Effector memory CD4-positive, alpha-beta T cell (primary cell): ENCODE results near the gene VAV1.
"Not testable (repeated sequence)": the region's sequence is repeated elsewhere in the genome, so short reads cannot be mapped to it uniquely, and the experiment has no call there.

Experiments
- DNase-seq, 3 donors: peaks; one replicate each; pipeline ENCODE4 v3.0.0-alpha.2; 2020
- H3K27ac ChIP-seq: 2 replicates; pipeline ENCODE4 v1.7.0; 2013; ENCODE audit warnings: mild to moderate bottlenecking, low read length, moderate library complexity; ENCODE audit not compliant: insufficient read depth, poor library complexity, severe bottlenecking
- H3K27me3 ChIP-seq: replicated peaks from 2 replicates; pipeline ENCODE4 v1.7.0; 2013; ENCODE audit warnings: mild to moderate bottlenecking, low read length; ENCODE audit not compliant: insufficient read depth, control insufficient read depth, poor library complexity, severe bottlenecking
- H3K36me3 ChIP-seq: 2 replicates; pipeline ENCODE4 v1.7.0; 2013; ENCODE audit warnings: mild to moderate bottlenecking, low read length, moderate library complexity; ENCODE audit not compliant: control insufficient read depth, insufficient read depth
- H3K4me1 ChIP-seq: 2 replicates; pipeline ENCODE4 v1.7.0; 2013; ENCODE audit warnings: low read length, mild to moderate bottlenecking; ENCODE audit not compliant: control insufficient read depth, insufficient read depth, poor library complexity, severe bottlenecking
- H3K4me3 ChIP-seq: 2 replicates; pipeline ENCODE4 v1.7.0; 2013; ENCODE audit warnings: low read length, low read depth, mild to moderate bottlenecking; ENCODE audit not compliant: insufficient read depth, poor library complexity, severe bottlenecking
- H3K9me3 ChIP-seq: 2 replicates; pipeline ENCODE4 v1.7.0; 2013; ENCODE audit warnings: mild to moderate bottlenecking, low read length, moderate library complexity; ENCODE audit not compliant: control insufficient read depth

VAV1 gene

DNA sequence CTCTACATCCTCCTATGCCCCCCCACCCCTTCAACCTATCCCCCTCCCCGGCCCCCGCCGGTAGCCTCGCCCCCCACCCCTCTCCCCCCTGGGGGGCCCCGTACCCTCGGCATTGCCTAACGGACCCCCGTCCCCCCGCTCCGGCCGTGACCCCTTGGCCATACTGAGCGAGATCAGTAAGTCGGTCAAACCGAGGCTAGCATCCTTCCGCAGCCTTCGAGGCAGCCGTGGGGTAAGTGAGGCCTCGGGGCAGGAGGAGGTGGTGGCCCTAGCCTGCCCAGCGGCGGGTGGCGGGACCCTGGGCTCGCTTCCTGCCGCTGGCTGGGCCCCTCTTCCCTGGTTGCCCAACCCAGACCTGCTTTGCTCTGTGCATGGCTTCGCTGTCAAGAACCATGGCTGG lies 26.5 kb upstream of the VAV1 start:
- Histone ChIP-seq H3K27ac (no peak overlapping the region), H3K27me3 (no peaks in the 10 kb centered on the region), H3K4me3 (no peak overlapping the region), H3K36me3 (peaks cover 42% of the 10 kb centered on the region), H3K4me1 (peaks cover 2% of the 10 kb centered on the region), H3K9me3 (no peaks in the 10 kb centered on the region)
- no peak for DNase-seq

DNA sequence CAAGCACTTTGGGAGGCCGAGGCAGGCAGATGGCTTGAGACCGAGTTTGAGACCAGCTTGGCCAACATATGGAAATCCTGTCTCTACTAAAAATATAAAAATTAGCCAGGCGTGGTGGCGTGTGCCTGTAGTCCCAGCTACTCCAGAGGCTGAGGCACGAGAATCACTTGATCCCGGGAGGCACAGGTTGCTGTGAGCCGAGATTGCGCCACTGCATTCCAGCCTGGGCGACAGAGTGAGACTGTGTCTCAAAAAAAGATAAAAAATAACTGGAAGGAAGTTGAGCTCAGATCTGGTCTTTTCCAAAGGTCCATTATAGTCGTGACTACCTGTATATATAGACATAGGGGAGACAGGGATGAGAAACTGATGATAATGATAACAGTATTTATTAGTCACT lies 24.0 kb upstream of the VAV1 start:
- not testable (repeated sequence) for H3K9me3 ChIP-seq, H3K27me3 ChIP-seq, H3K4me3 ChIP-seq, H3K4me1 ChIP-seq, H3K27ac ChIP-seq, DNase-seq
- peaks cover 60% of the 10 kb centered on the region for H3K36me3 ChIP-seq

DNA sequence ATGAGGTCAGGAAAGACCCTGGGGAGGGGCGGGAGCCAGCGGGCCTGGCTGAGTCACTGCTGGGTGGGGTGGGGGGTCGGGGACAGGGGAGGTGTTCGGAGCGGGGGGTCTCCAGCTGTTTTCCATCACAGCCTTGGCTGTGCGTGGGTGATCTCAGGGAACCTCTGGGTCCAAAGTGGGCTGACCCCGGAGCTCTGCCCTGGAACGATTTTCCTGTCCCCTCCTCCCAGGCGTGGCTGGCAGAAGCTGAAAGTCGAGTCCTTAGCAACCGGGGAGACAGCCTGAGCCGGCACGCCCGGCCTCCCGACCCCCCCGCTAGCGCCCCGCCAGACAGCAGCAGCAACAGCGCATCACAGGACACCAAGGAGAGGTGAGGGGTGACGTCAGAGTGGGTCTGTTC lies 22.4 kb upstream of the VAV1 start:
- Histone ChIP-seq H3K27ac (no peak overlapping the region), H3K4me3 (no peak overlapping the region), H3K9me3 (no peaks in the 10 kb centered on the region), H3K27me3 (no peaks in the 10 kb centered on the region), H3K4me1 (no peaks in the 10 kb centered on the region), H3K36me3 (peaks cover 73% of the 10 kb centered on the region)
- DNase-seq, result no peak

DNA sequence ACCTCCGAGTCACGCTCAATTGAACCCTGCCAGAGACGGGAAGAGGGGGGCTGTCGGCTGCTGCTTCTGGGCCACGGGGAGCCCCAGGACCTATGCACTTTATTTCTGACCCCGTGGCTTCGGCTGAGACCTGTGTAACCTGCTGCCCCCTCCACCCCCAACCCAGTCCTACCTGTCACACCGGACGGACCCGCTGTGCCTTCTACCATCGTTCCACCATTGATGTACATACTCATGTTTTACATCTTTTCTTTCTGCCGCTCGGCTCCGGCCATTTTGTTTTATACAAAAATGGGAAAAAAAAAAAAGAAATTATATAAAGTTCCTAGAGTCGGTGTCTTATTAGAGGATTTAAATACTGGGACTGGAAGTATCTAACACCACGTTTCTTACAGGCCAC lies 21.3 kb upstream of the VAV1 start:
- Histone ChIP-seq H3K27me3 (no peaks in the 10 kb centered on the region), H3K27ac (no peak overlapping the region), H3K36me3 (peaks cover 71% of the 10 kb centered on the region), H3K4me1 (no peaks in the 10 kb centered on the region), H3K4me3 (no peak overlapping the region), H3K9me3 (no peaks in the 10 kb centered on the region)
- DNase-seq, result no peak

DNA sequence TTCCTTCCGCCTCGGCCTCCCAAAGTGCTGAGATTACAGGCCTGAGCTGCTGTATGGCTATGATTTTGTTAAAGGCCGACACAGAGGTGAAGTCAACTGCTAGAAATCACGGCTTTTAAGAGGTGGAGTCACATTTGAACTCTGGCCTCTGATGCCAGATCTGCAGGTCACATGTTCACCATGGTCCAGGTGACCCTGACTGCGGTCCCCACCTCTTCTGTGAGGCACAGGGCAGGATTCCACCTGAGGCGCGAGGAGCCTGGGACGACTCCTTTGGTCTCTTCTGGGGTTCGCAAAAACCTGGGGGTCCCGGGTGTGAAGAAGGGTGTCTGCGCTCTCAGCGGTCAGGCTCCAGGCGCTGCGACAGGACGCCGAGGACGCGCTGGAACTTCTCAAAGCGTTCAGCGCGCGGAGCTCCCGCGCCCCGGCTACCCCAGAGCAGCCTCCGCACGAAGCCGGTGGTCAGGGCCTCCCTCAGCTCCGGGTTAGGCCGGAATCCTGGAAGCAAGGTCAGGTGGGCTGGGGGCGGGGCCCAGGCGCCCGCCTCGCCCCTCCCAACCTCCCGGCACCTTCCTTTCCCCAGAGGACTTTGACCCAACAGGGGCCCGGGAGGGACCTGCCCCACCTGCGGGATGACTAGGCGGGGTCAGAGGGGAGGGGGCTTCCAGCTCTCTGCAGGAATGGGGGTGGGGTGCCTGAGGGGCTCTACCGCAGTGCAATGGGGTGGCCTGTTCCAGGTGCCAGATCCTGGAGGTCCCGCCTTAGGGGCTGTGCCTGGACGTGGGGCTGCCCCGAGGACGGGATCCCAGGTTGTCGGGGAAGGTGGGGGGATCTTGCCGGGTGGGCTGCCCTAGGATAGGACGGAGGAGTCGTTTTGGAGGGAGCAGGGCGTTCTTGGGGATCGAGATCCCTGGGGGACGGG lies 20.0 kb upstream of the VAV1 start:
- no peaks in the 10 kb centered on the region for H3K4me1 ChIP-seq
- H3K9me3 ChIP-seq, result no peaks in the 10 kb centered on the region
- H3K4me3 ChIP-seq, result no peak overlapping the region
- no peak for DNase-seq
- H3K27ac ChIP-seq, result no peak overlapping the region
- no peaks in the 10 kb centered on the region for H3K27me3 ChIP-seq
- peaks cover 64% of the 10 kb centered on the region for H3K36me3 ChIP-seq

DNA sequence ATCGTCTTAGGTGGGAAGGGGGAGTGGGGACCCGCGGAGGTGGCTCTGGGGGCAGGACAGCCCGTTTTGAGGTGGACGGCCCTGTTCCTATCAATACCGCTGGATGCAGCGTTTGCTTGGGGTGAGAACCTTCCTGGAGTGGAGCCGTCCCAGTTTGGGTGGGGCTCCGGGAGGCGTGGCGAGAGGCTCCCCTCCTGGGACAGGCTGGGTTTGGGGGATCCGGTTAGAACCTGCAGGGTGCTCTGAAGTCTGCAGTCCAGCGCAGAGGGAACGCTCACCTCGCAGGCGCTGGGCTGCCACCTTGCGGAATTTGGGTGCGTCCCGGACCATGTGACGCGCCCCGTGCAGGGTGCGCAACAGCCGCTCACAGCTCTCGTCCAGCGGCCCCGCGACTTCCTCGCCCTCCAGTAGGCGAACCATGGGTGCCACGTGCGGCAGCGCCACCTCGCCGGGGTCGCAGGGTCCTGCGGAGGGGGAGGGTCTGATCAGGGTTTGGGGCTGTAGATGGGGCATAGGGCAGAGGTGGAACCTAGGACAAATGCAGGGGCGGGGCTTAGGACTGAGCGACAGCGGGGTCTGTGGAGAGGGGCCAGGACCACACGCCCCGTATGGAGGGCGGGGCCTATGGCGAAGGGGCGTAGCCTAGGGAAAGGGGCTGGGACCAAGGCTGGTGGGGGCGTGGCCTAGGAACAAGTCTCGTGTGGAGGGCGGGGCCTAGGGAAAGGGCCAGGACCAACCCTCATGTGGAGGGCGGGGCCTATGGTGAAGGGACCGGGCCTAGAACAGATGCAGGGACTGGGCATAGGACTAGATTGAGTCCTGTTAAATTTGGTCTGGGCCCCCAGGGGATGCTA lies 19.1 kb upstream of the VAV1 start:
- DNase-seq, result peak; percentile 59 to 73 (median 69)
- Histone ChIP-seq H3K4me3 (peak overlapping the region; percentile 34), H3K4me1 (no peaks in the 10 kb centered on the region), H3K9me3 (no peaks in the 10 kb centered on the region), H3K27me3 (no peaks in the 10 kb centered on the region), H3K36me3 (peaks cover 60% of the 10 kb centered on the region), H3K27ac (peak overlapping the region; percentile 42)

DNA sequence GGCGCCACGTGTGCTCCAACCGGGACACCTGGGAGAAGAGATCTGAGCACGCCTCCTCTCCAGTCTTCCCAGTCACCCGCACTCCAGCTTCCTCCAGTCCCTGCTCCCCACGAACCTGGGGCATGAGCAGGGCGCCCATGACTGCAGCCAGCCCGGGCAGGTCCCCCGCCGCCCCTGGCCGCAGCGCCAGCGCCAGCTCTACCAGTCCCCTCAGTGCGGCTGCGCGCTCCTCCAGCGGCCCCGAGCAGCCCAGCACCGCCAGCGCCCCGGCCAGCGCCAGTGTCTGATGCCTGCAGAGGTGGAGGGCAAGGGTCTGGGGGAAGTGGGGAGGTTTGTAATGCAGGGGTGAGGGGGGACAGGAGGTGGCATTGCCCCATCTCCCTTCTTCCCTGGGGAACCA lies 18.4 kb upstream of the VAV1 start:
- Histone ChIP-seq H3K27me3 (no peaks in the 10 kb centered on the region), H3K4me3 (no peak overlapping the region), H3K36me3 (peaks cover 63% of the 10 kb centered on the region)

DNA sequence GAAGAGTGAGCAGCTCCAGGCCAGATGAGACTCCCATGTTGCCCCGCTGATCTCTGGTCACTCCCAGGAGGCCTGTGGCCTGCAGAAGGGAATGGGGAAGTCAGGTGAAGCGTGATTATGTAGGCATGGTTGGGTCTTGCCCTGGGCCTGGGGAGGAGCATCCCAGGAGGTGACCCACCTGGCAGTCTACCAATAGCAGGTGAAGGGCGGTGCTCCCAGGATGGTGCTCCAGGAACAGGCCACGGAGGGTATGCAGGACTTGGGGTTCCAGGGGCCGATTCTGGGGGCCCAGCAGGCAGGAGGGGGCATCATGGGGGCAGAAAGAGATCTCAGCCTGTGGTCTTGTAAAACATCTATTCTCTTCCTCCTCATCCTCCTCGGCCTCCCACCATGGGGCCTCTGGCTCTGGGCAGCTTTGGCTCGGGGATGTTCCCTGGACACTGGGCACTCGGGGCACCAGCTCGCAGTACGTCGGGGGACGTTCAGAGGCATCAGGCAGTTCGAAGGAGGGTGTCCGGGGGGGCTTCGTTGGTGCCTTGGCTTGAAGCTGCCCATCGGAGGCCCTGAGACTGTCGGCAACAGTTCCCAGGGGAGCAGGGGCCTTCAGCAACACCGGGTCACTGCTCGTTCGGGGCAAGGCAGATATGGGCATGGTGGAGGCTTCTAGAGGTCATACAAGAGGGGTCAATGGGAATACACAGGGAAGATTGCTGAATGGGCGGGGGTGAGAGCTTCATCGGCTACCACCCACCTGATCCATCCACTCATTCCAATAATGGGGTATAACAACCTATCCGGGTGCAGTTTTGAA lies 17.6 kb upstream of the VAV1 start:
- Histone ChIP-seq H3K36me3 (peaks cover 65% of the 10 kb centered on the region), H3K9me3 (no peaks in the 10 kb centered on the region)

More for the DNA sequence above, 18.4 kb upstream of the VAV1 start:
- Histone ChIP-seq H3K27ac (no peak overlapping the region), H3K9me3 (no peaks in the 10 kb centered on the region), H3K4me1 (no peaks in the 10 kb centered on the region)
- no peak for DNase-seq

DNA sequence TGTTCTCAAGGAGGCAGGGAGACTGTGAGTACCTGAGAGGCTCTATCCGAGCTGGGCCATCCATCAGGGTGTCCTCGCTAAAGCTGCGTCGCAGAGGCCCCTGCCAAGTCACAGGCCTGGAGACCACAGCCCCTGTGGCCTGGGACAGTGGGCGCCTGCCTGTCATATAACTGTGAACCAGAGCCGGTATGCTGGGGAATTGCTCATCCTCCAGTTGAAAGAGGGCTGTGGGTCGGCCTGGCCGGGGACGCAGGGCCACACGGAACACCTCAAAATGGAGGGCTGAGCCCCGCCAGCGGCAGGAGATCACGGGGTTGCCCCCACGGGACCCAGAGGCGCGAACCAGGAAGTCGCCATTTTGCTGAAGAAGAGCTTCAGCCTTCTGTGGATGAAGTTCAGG lies 11.9 kb upstream of the VAV1 start:
- DNase-seq, result no peak
- H3K36me3 ChIP-seq, result peaks cover 49% of the 10 kb centered on the region
- peaks cover 5% of the 10 kb centered on the region for H3K4me1 ChIP-seq
- H3K27ac ChIP-seq, result no peak overlapping the region
- no peak overlapping the region for H3K4me3 ChIP-seq
- no peaks in the 10 kb centered on the region for H3K27me3 ChIP-seq
- H3K9me3 ChIP-seq, result no peaks in the 10 kb centered on the region

More for the DNA sequence above, 17.6 kb upstream of the VAV1 start:
- DNase-seq, result no peak
- H3K4me1 ChIP-seq, result no peaks in the 10 kb centered on the region
- H3K27me3 ChIP-seq, result no peaks in the 10 kb centered on the region
- no peak overlapping the region for H3K27ac ChIP-seq
- H3K4me3 ChIP-seq, result no peak overlapping the region
